Activated T-helper 1 cell treated with anti-CD3 and anti-CD28 coated beads, Interleukin-2, amount 50 U/mL, for 16 hours (primary cell): ENCODE data around the gene BTF3.
"Not testable (repeated sequence)": the region's sequence is repeated elsewhere in the genome, so short reads cannot be mapped to it uniquely, and the experiment has no call there.

Experiments
- DNase-seq, 2 donors: peaks; one replicate each; pipeline ENCODE4 v3.0.0-alpha.2; 2020; ENCODE audit warnings: low read depth in 1 of 2, low spot score in 1 of 2

The BTF3 gene

GRCh38 chr5:73498057-73498992 lies at the start of gene BTF3:
TSS of gene BTF3 (plus strand) at chr5:73498442. CDS start at chr5:73498668, 226 bp downstream.
- DNase-seq = peak; percentile 87

GRCh38 chr5:73448463-73449136 lies 49.6 kb upstream of the BTF3 start, which contains the start of gene FOXD1:
TSS of gene FOXD1 (minus strand) at chr5:73448777. CDS start at chr5:73448362, 415 bp downstream.
- DNase-seq = no peak

- DNase-seq = no peak
These were observed 48.1 kb upstream of the BTF3 start for GRCh38 chr5:73450137-73450536.

- DNase-seq = no peak
These were observed 47.5 kb upstream of the BTF3 start for GRCh38 chr5:73450672-73451223.

GRCh38 chr5:73451224-73452130 lies 46.8 kb upstream of the BTF3 start:
- DNase-seq = peak; percentile 38 to 40

GRCh38 chr5:73452215-73452614 lies 46.0 kb upstream of the BTF3 start:
- no peak for DNase-seq

GRCh38 chr5:73454379-73455036 lies 43.7 kb upstream of the BTF3 start:
- no peak for DNase-seq

- DNase-seq = not testable (repeated sequence)
These were observed 41.8 kb upstream of the BTF3 start for GRCh38 chr5:73456462-73456861.

- DNase-seq = no peak
These were observed 38.9 kb upstream of the BTF3 start for GRCh38 chr5:73459366-73459765.

- DNase-seq = no peak
These were observed 38.1 kb upstream of the BTF3 start for GRCh38 chr5:73460133-73460532.

GRCh38 chr5:73464016-73464745 lies 34.1 kb upstream of the BTF3 start:
- DNase-seq = no peak

- DNase-seq = not testable (repeated sequence)
These were observed 29.6 kb upstream of the BTF3 start for GRCh38 chr5:73468638-73469037.

- no peak for DNase-seq
These were observed 28.4 kb upstream of the BTF3 start for GRCh38 chr5:73469878-73470277.

- no peak for DNase-seq
These were observed 26.6 kb upstream of the BTF3 start for GRCh38 chr5:73471654-73472053.

- DNase-seq = no peak
These were observed 26.1 kb upstream of the BTF3 start for GRCh38 chr5:73472116-73472515.

- DNase-seq = no peak
These were observed 17.7 kb upstream of the BTF3 start for GRCh38 chr5:73480500-73480899.

GRCh38 chr5:73482383-73483136 lies 15.7 kb upstream of the BTF3 start:
- no peak for DNase-seq

GRCh38 chr5:73483676-73484075 lies 14.6 kb upstream of the BTF3 start:
- no peak for DNase-seq

GRCh38 chr5:73484511-73484910 lies 13.7 kb upstream of the BTF3 start:
- no peak for DNase-seq
